Caco-2 (cell line): ENCODE results near the gene MAD1L1. TPM values are rescaled to one million over a fixed set of nuclear protein-coding genes. Genes with fewer than 3 reads are reported as not detected.

Source experiments
- BruUV-seq: library from RNA; stranded (reverse); fragments of 400-500 nt; replicated peaks from 2 replicates; lab custom pipeline; 2021; lab: Mats Ljungman, UMichigan
- CTCF ChIA-PET: fragments of 300-600 bp; sonication (Branson Sonifier 250); formaldehyde crosslinking; loops from one replicate; lab custom pipeline; 2022; ENCODE audit warnings: antibody characterized with exemption; lab: Charles Lee
- POLR2A ChIA-PET: fragments of 300-600 bp; sonication (Branson Sonifier 250); formaldehyde crosslinking; loops from one replicate; lab custom pipeline; 2022; ENCODE audit warnings: antibody characterized with exemption; lab: Charles Lee
- DNase-seq, 2 experiments: peaks; one replicate each; pipeline versions ENCODE4 v3.0.0 to v3.0.0-alpha.2; 2020 to 2022
- H3K27me3 ChIP-seq: replicated peaks from 2 replicates; pipeline ENCODE4 v1.6.0; 2011; ENCODE audit warnings: low read length; ENCODE audit not compliant: control insufficient read depth, insufficient read depth
- H3K36me3 ChIP-seq: 2 replicates; pipeline ENCODE4 v1.5.1; 2011; ENCODE audit warnings: low read length; ENCODE audit not compliant: control insufficient read depth, insufficient read depth
- H3K4me1 ChIP-seq: fragments of 250-450 bp; sonication (Bioruptor Pico); 2 replicates; pipeline ENCODE4 v1.5.1; 2020; ENCODE audit warnings: mild to moderate bottlenecking
- H3K4me3 ChIP-seq: 2 replicates; pipeline ENCODE4 v1.5.1; 2011; ENCODE audit warnings: low read depth, mild to moderate bottlenecking, control low read depth, low read length
- H3K9me3 ChIP-seq: fragments of 250-450 bp; sonication (Bioruptor Pico); 2 replicates; pipeline ENCODE4 v1.5.1; 2020; ENCODE audit warnings: mild to moderate bottlenecking, moderate library complexity
- H3K27ac Mint-ChIP-seq: one replicate; pipeline ENCODE4 v1.8.0; 2022; ENCODE audit warnings: mixed read lengths; ENCODE audit not compliant: unreplicated experiment
- H3K27me3 Mint-ChIP-seq: one replicate; pipeline ENCODE4 v1.8.0; 2022; ENCODE audit warnings: mixed read lengths; ENCODE audit not compliant: insufficient read depth, unreplicated experiment
- H3K36me3 Mint-ChIP-seq: one replicate; pipeline ENCODE4 v1.8.0; 2022; ENCODE audit warnings: mild to moderate bottlenecking, mixed read lengths; ENCODE audit not compliant: insufficient read depth, unreplicated experiment
- H3K4me1 Mint-ChIP-seq: one replicate; pipeline ENCODE4 v1.8.0; 2022; ENCODE audit warnings: low read depth, mixed read lengths; ENCODE audit not compliant: unreplicated experiment
- H3K4me3 Mint-ChIP-seq: one replicate; pipeline ENCODE4 v1.8.0; 2022; ENCODE audit warnings: mild to moderate bottlenecking, moderate library complexity, mixed read lengths; ENCODE audit not compliant: unreplicated experiment
- H3K9me3 Mint-ChIP-seq: one replicate; pipeline ENCODE4 v1.8.0; 2022; ENCODE audit warnings: mixed read lengths; ENCODE audit not compliant: unreplicated experiment
- CTCF ChIP-seq, 2 experiments: fragments of 200-600 bp in 1 of 2; IDR thresholded peaks; 1 replicate in 1 of 2; 2 replicates in 1 of 2; pipeline versions ENCODE4 v1.5.1 to v1.8.0; 2011 to 2022; ENCODE audit warnings: antibody characterized with exemption in 1 of 2, control low read depth in 1 of 2, inconsistent platforms in 1 of 2, low read depth in 1 of 2, low read length in 1 of 2, mild to moderate bottlenecking in 1 of 2, moderate library complexity in 1 of 2; ENCODE audit not compliant: insufficient read depth in 1 of 2, severe bottlenecking in 1 of 2, unreplicated experiment in 1 of 2
- intact Hi-C: fragments of 100-400 bp; cut with micrococcal nuclease; formaldehyde crosslinking; loops from one replicate; pipeline ENCODE4 v1.10.0; 2022; ENCODE audit not compliant: unreplicated experiment
- total RNA-seq: library from RNA; stranded (reverse); gene quantifications from 2 replicates; pipeline ENCODE4 v1.2.3, GENCODE V29; 2022

Gene MAD1L1
- total RNA-seq, 1 experiment from 2014 or later = 58.6 TPM

- Histone ChIP-seq H3K9me3 (no peaks in the 10 kb centered on the region), H3K36me3 (no peaks in the 10 kb centered on the region), H3K4me1 (no peaks in the 10 kb centered on the region), H3K27me3 (no peaks in the 10 kb centered on the region), H3K4me3 (no peak overlapping the region)
- peaks cover 17% of the 10 kb centered on the region for H3K36me3 Mint-ChIP-seq
- no peak overlapping the region for H3K27ac Mint-ChIP-seq
- BruUV-seq = no TSS peak
- no peak overlapping the region for H3K4me3 Mint-ChIP-seq
- no peaks in the 10 kb centered on the region for H3K4me1 Mint-ChIP-seq
- H3K9me3 Mint-ChIP-seq = no peaks in the 10 kb centered on the region
- DNase-seq = no peak
- ChIA-PET CTCF (no interaction called here), POLR2A (no interaction called here)
- intact Hi-C loops = no loop called here
- no peaks in the 10 kb centered on the region for H3K27me3 Mint-ChIP-seq
- no peak for TF ChIP-seq CTCF (IDR thresholded peaks at IDR 0.05; ENCODE audit: insufficient read depth in 1 of 2, low read depth in 1 of 2, low read length in 1 of 2, severe bottlenecking in 1 of 2, unreplicated experiment in 1 of 2)
Measured at GRCh38 chr7:2120251-2120660, 112.5 kb downstream of the MAD1L1 start.

GRCh38 chr7:2118630-2119190 lies 114.0 kb downstream of the MAD1L1 start:
- intact Hi-C loops = no loop called here

GRCh38 chr7:2118056-2118455 lies 114.7 kb downstream of the MAD1L1 start:
- no peak for DNase-seq
- Histone ChIP-seq H3K9me3 (no peaks in the 10 kb centered on the region), H3K27me3 (no peaks in the 10 kb centered on the region), H3K4me3 (no peak overlapping the region), H3K36me3 (no peaks in the 10 kb centered on the region), H3K4me1 (no peaks in the 10 kb centered on the region)
- Mint-ChIP-seq H3K9me3 (no peaks in the 10 kb centered on the region), H3K4me3 (no peak overlapping the region), H3K27ac (no peak overlapping the region), H3K27me3 (no peaks in the 10 kb centered on the region), H3K36me3 (peaks cover 17% of the 10 kb centered on the region), H3K4me1 (no peaks in the 10 kb centered on the region)
- BruUV-seq = no TSS peak
- ChIA-PET POLR2A (no interaction called here), CTCF (no interaction called here)
- intact Hi-C loops = no loop called here
- no peak for TF ChIP-seq CTCF (IDR thresholded peaks at IDR 0.05; ENCODE audit: insufficient read depth in 1 of 2, low read depth in 1 of 2, low read length in 1 of 2, severe bottlenecking in 1 of 2, unreplicated experiment in 1 of 2)

More at GRCh38 chr7:2118630-2119190, 114.0 kb downstream of the MAD1L1 start:
- ChIA-PET CTCF (no interaction called here), POLR2A (no interaction called here)
- no peaks in the 10 kb centered on the region for H3K9me3 ChIP-seq
- H3K36me3 ChIP-seq = no peaks in the 10 kb centered on the region
- no peak overlapping the region for H3K4me3 Mint-ChIP-seq
- H3K9me3 Mint-ChIP-seq = no peaks in the 10 kb centered on the region
- DNase-seq = peak in 1 of 2 experiments; percentile 58
- H3K27me3 Mint-ChIP-seq = no peaks in the 10 kb centered on the region
- no peak for TF ChIP-seq CTCF (IDR thresholded peaks at IDR 0.05; ENCODE audit: insufficient read depth in 1 of 2, low read depth in 1 of 2, low read length in 1 of 2, severe bottlenecking in 1 of 2, unreplicated experiment in 1 of 2)
- no peaks in the 10 kb centered on the region for H3K4me1 Mint-ChIP-seq
- no peaks in the 10 kb centered on the region for H3K27me3 ChIP-seq
- H3K27ac Mint-ChIP-seq = no peak overlapping the region
- H3K36me3 Mint-ChIP-seq = peaks cover 18% of the 10 kb centered on the region
- no peak overlapping the region for H3K4me3 ChIP-seq
- H3K4me1 ChIP-seq = no peaks in the 10 kb centered on the region
- BruUV-seq = no TSS peak
